ENCODE measurements around the gene PWP1.
"Not testable (repeated sequence)": the region's sequence is repeated elsewhere in the genome, so short reads cannot be mapped to it uniquely, and the experiment has no call there.

Gene PWP1

DNA sequence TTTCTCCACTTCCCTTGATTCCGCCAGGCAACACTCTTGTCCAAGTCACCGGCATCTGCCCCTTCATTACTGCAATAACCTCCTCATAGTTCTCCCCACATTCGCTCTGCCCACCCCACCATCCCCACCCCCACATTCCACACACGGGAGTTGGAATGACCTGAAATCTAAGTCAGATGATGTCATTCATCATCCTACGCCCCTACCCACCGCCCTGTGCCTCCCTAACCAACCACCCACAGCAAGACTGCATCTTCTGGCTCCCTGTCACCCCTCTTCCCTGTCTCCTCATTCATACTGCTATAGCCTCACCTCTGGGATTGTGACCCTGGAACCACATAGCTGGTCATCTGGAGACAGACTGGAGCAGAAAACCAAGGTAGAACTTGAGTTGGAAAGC, 7.9 kb upstream of the PWP1 start:
- CTCF ChIA-PET, result interaction anchor here (0.6 to 1.1 kb wide), 2 partner anchors 207 to 254 kb away, joined by 3 to 7 read pairs; no protein-coding TSS in a partner anchor
- DNase-seq (ENCODE audit: low spot score), result no peak
- POLR2A ChIA-PET (ENCODE audit: low non-redundant PET), result no interaction called here
- no peak overlapping the region for H3K27ac ChIP-seq
- TF ChIP-seq, protein P1, sequence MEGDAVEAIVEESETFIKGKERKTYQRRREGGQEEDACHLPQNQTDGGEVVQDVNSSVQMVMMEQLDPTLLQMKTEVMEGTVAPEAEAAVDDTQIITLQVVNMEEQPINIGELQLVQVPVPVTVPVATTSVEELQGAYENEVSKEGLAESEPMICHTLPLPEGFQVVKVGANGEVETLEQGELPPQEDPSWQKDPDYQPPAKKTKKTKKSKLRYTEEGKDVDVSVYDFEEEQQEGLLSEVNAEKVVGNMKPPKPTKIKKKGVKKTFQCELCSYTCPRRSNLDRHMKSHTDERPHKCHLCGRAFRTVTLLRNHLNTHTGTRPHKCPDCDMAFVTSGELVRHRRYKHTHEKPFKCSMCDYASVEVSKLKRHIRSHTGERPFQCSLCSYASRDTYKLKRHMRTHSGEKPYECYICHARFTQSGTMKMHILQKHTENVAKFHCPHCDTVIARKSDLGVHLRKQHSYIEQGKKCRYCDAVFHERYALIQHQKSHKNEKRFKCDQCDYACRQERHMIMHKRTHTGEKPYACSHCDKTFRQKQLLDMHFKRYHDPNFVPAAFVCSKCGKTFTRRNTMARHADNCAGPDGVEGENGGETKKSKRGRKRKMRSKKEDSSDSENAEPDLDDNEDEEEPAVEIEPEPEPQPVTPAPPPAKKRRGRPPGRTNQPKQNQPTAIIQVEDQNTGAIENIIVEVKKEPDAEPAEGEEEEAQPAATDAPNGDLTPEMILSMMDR (conservative IDR thresholded peaks at IDR 0.05; ENCODE audit: low read depth), result no peak

DNA sequence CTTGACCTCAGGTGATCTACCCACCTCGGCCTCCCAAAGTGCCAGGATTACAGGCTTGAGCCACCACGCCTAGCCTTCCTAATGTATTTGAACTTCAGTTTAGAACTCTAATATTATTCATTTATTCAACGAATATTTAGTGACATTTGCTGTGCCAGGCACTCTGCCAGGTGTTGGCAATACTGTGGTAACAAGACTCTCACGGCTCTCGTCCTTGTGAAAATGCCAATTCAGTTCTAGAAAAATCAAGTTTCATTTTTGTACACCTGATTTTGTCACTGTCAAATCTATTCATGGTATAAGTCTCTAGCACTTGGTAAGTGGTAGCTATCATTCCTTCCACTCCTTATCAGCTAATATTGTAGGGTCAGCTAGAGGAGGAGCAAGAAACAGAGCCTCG, 6.3 kb upstream of the PWP1 start:
- ChIA-PET CTCF (no interaction called here), POLR2A (ENCODE audit: low non-redundant PET) (no interaction called here)
- TF ChIP-seq, protein P1 (conservative IDR thresholded peaks at IDR 0.05; ENCODE audit: low read depth), result no peak
- no peak overlapping the region for H3K27ac ChIP-seq
- no peak for DNase-seq (ENCODE audit: low spot score)

DNA sequence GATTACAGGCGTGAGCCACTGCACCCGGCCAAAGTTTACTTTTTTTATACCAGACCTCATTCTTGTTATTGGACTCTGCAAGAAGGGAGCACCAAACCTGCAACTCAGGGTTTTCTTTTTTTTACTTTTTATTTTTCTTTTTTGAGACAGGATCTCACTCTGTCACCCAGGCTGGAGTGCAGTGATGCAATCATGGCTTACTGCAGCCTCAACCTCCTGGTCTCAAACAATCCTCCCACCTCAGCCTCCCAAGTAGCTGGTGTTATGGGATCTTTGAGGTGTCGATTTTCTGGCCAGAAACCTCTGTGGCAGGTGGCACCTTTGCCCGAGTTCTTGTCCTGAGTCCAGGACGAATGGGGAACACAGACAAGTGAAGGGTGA, 4.2 kb upstream of the PWP1 start:
- DNase-seq (ENCODE audit: low spot score), result no peak
- no peak overlapping the region for H3K27ac ChIP-seq
- ChIA-PET POLR2A (ENCODE audit: low non-redundant PET) (no interaction called here), CTCF (interaction anchor here (0.6 kb wide), 1 partner anchor 1413 kb away, joined by 3 read pairs; no protein-coding TSS in a partner anchor)
- TF ChIP-seq, protein P1 (conservative IDR thresholded peaks at IDR 0.05; ENCODE audit: low read depth), result no peak

DNA sequence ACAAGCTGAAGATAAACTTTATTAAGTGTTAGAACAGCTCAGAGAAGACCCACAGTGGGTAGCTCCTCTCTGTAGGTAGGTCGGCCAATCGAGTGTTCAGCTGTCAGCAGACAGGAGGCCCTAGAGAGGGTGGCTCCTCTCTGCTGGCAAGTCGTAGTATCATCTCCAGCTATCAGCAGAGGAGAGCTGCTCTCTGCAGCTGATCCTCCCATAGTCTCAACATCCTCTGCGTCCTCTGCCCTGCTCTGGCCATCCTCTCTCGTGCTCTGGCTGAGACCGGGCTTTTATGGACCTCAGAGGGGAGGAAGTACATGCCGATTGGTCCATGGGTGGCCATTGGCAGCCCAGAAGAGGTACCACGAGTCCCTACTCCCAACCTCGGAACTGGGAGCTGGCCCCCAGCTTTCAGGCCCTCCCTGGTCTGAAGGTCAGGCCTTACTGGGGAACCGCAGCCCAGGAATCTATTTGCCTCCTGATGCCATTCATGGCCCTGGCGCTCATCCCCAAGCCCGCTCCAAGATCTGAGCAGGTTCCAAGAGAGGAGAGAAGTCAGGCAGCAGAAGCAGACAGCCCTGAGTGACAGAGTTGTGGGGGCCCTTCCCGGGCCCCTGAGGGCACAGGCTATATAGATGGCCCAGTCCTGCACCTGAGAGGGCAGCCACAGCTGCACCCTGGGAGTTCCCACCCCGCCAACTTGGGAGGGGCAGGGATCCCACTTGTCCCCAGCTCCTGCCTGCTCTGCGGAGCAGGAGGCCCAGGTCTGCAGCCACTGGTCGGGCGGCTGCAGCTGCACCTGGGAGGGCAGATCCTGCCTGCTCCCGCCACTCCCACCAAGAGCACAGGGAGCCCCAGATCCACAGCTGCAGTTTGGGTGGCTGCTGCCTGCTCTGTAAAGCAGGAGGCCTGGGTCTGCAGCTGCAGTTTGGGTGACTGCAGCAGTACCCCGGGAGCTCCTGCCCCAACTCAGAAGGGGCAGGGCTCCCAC, 3.5 kb upstream of the PWP1 start:
- TF ChIP-seq, protein P1 (conservative IDR thresholded peaks at IDR 0.05; ENCODE audit: low read depth), result no peak
- ChIA-PET CTCF (no interaction called here), POLR2A (ENCODE audit: low non-redundant PET) (no interaction called here)
- no peak overlapping the region for H3K27ac ChIP-seq
- DNase-seq (ENCODE audit: low spot score), result no peak

DNA sequence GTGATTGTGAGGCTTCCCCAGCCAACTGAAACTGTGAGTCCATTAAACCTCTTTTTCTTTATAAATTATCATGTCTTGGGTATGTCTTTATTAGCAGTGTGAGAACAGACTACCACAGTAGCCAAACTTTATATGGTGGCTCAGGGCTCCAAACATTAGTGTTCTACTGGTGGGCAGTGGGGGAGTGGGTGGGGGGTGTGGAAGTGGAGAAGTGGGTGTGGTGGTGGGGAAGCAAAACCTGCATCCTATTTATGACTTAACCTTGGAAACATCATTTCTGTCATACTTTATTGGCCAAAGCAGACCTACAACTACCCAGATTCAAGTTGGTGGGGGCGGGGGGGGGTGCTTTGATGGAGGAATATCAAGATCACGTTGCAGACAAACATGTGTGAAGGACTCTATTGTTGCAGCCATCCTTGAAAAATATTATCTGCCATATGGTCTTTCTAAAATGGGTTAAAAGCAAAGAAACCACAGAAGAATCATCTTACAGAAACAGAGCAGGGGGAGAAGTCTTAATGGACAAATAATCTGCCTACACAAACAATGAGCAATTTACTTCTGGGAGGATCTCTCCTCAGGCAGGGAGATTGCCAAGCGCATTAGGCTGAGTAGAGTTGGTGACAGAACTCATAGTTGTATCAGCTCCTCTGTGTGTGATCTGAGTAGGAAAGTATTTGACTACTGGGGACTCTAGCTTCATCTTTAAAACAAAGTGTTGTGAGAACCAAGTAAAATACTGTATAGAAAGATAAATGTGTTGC, 1.4 kb upstream of the PWP1 start:
- TF ChIP-seq, protein P1 (conservative IDR thresholded peaks at IDR 0.05; ENCODE audit: low read depth), result no peak
- ChIA-PET POLR2A (ENCODE audit: low non-redundant PET) (no interaction called here), CTCF (interaction anchor here (0.6 to 0.9 kb wide), 2 partner anchors 8 to 92 kb away, joined by 3 to 5 read pairs; no protein-coding TSS in a partner anchor)
- H3K27ac ChIP-seq, result no peak overlapping the region
- no peak for DNase-seq (ENCODE audit: low spot score)

DNA sequence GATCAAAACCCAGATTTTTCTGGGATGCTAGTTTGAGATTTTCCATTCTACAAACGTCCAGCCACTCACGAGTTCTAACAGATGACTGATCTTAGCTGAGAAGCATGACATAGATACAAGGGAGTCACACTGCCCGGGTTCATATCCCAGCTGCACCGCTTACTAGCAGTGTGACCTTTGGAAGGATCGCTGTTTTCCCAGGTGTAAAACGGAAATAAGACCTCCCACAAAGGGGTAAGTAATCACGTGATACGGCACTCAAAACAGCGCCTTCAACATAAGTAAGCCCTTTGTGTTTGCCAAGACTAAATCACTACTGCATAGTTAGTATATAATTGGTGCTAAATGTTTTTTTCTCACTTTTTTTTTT, 624 bp upstream of the PWP1 start:
- no peak overlapping the region for H3K27ac ChIP-seq
- CTCF ChIA-PET, result interaction anchor here (0.9 to 1.3 kb wide), 2 partner anchors 9 to 200 kb away, joined by 4 to 5 read pairs; no protein-coding TSS in a partner anchor
- POLR2A ChIA-PET (ENCODE audit: low non-redundant PET), result no interaction called here
- TF ChIP-seq, protein P1 (conservative IDR thresholded peaks at IDR 0.05; ENCODE audit: low read depth), result no peak
- no peak for DNase-seq (ENCODE audit: low spot score)

DNA sequence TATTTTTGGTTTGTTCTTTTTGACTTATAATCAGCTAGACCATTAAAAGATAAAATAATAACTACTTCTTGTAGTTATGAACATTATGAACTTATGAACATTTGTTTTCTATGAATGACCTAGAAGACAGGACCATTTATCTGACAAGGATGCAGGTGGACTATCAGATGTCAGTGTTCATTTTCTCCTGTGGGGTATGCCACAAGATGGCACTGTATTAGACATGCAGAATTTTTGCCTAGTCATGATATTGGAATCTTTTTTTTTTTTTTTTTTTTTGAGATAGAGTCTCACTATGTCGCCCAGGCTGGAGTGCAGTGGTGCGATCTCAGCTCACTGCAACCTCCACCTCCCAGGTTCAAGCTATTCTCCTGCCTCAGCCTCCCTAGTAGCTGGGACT, 10.2 kb downstream of the PWP1 start:
- CTCF ChIA-PET, result interaction anchor here (0.6 to 1.3 kb wide), 2 partner anchors 59 to 189 kb away, joined by 3 to 5 read pairs; no protein-coding TSS in a partner anchor
- peak; percentile 28 for DNase-seq (ENCODE audit: low spot score)
- POLR2A ChIA-PET (ENCODE audit: low non-redundant PET), result not testable (repeated sequence)
- H3K27ac ChIP-seq, result peak overlapping the region; percentile 41

Measured in RWPE1 (cell line).